ENCODE measurements around the gene ZNF827.

ZNF827 gene

GRCh38 chr4:145887241-145887991 lies 51.2 kb downstream of the ZNF827 start:
- no peak for DNase-seq

DNA sequence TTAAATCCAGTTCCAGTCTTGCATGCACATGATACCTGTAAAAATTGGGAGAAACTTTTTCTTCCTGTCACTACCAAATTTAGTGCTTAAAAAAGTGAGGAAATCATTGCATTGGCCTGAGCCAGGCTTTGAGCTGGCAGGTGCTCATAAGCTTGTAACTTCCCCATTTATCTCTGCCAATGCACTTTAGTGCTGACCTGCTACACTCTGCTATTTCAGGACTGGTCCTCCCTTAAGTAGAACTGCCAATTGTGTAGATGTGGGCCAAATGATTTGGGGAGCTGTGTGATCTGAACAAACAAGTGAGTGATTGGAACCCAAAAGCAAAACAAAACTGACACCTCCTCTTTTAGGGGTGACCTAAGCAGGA lies 51.8 kb downstream of the ZNF827 start:
- DNase-seq, result no peak

DNA sequence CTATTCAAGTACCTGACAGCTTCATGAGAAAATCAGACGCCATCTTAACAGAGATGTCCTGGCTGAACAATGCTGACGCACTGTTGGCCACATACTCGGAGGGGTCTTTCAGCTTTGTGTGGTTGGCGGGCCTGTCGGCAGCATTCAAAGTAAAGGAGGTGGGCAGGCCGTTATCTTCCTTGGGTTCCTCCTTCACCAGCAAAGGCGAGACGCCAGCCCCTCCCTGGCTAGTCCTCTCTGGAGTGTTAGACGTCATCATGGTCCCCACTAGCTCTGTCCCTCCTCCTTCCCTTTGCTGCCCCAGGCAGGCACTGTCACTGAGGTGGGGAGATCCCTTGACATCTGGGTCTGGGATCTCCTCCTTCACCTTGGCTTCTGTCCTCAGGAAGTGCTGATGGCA lies 53.0 kb downstream of the ZNF827 start:
- DNase-seq, result no peak

GRCh38 chr4:145884775-145885174 lies 53.8 kb downstream of the ZNF827 start:
- no peak for DNase-seq

DNA sequence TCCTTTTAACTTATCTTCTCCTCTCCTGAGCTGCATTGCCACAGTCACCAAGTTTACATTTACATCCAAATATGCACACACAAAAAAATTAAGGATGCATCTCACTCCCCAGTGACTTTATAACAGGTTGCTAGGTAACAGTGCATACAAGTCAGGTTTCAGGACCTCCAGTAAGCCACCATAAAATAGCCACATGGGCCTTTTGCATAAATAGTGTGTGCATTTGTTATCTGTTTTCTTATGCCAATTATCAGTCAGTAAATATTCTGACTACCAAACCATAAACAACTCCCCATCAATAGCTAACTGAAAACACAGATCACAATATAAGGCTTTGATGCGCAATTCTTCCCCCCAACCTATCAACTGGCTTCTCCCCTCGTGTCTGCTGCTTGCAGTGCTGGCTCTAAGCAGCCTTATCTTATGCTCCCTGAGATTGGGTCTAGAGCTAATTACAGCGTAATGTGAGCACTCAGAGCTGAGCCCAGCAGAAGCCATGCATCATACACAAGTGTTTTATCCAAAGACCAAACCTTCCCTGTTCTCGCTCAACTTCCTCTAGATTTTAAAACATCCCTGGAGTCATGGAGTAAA lies 55.4 kb downstream of the ZNF827 start:
- no peak for DNase-seq

GRCh38 chr4:145882604-145883003 lies 56.0 kb downstream of the ZNF827 start:
- no peak for DNase-seq

GRCh38 chr4:145881989-145882388 lies 56.6 kb downstream of the ZNF827 start:
- DNase-seq, result no peak

GRCh38 chr4:145881576-145881975 lies 57.0 kb downstream of the ZNF827 start:
- no peak for DNase-seq

DNA sequence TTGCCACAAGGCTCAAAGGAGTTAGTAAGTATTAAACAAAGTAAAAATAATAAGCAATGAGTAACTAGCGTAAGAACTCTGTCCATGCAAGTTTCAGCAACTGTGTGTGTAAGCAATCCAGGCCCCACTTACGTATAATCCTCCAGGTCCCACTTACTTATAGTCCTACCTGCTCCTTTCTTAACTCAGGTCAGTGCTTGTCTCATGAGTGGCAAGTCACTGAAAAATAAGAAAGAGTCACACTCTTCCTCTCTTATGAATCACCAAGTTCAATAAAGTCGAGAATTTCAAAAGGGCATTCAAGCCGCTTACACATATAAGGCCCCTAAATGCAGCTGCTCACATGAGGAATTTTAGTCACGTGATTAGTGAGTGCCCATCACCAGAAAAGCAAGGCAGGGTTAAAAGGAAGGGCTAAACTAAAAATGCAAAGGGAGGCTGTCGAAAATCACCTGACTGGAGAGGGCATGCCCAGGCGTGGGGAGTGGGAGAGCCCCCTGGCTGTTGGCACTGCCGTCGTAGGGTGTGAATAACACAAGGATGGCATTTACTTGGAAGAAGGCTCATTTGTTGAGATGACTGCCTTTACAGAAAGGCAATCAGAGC lies 58.2 kb downstream of the ZNF827 start:
- no peak for DNase-seq

DNA sequence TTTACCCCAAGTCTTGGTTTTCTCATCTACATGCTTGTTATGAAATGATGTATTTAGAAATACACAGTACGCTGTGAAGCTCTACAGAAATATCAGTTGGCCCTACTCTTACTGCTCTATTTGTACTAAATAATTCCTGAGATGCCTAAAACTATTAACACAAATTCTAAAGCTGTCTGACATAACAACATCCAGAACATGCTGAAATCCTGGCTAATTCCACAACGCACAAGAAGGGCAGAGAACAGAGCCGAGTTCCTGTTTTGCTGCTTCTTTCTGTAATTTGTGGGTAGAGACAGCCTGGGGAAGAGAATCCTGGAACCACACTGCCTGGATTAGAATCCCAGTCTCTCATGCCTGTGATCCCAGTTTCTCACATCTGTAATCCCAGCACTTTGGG lies 59.0 kb downstream of the ZNF827 start:
- no peak for DNase-seq

DNA sequence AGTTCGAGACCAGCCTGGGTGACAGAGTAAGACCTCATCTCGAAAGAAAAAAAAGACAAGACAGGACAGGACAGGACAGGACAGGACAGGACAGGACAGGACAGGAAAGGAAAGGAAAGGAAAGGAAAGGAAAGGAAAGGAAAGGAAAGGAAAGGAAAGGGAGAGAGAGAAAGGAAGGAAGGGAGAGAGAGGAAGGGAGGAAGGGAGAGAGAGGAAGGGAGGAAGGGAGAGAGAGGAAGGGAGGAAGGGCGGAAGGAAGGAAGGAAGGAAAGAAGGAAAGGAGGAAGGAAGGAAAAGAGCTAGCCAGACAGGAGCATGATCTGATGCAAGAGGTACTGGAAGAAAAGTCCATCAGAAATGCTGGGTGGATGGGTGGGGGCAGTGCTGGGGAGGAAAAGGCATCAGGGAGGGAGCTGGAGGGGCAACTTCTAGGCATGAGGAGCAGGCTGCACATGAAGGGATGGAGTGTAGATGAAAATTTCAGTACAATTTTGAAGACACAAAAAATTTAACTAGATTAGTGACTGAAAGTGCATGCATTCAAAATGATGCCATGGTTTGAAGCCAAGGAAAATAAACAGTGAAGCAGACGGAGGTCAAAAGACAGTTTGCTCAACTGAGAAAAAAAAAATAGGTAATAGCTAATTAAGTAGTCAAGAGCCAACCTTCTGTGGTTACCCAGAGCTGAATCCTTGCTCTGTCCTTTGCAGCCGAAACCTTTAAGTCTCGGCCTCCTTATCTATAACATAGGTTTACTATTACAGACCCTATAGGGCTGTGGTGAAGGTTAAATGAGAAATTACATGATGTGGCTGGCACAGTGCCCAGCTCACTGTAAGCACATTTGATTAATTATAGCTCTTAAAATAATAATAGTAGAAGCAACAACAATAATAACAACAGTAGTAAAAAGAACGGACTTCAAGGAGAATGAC lies 59.9 kb downstream of the ZNF827 start:
- no peak for DNase-seq

GRCh38 chr4:145876531-145877180 lies 62.0 kb downstream of the ZNF827 start:
- DNase-seq, result no peak

DNA sequence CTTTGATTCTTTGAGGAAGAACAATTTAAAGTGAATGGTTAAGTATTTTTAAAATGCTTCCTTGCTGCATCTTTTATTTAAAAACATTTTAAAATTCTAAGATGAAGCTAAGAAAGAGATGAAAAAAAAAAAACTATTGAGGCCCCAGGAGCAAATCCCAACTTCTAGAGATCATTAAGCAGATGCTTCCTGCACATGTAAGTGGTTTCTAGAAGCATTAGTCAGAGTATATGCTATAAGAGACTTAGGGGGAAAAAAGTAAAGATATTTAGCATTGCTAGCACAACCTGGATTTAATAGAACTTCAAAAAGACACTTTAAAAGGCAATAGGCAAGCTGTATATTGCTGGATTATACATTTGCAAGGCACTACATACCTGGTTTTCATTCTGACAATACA lies 64.7 kb downstream of the ZNF827 start:
- no peak for DNase-seq

- no peak for DNase-seq
These were observed 67.4 kb downstream of the ZNF827 start for GRCh38 chr4:145871209-145871608.

DNA sequence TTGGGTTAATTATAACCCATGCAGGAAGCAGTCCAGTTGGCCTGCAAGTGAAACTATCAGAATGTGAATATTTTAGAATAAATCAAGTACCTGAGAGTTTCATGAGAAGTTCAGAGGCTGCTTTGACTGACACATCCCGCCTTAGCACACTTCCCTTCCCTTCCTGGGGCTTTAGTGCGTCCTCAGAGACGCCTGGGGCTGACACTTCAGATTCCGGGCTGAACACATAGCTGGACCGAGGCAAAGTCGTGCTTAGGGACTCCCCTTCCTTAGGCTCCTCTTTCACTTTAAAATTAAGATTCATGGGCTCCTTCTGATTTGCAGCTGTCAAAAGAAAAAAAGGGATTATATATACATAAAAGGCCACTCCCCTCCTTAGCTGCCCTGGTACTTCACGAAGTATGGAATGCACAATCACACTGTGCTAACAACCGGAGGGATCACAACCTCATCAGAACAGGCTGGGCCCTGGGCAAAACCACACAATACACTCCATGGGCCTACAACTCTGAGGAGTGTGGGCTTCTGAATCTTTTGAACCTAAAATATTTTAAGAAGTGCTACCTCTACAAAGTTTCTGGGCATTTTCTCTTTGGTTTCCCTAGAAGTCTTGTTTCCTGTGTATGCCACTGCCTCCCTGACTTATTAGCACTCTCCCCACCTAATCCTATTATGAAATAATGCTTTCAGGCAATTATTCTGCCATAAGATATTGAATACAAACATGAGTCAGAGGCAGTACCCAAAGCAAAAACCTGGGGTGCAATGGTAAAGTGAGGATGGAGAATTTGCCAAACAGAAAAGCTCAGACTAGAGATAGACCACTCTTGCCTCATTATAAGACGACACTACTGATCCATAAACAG lies 68.2 kb downstream of the ZNF827 start:
- no peak for DNase-seq

- DNase-seq, result no peak
These were observed 69.8 kb downstream of the ZNF827 start for GRCh38 chr4:145868637-145869409.

DNA sequence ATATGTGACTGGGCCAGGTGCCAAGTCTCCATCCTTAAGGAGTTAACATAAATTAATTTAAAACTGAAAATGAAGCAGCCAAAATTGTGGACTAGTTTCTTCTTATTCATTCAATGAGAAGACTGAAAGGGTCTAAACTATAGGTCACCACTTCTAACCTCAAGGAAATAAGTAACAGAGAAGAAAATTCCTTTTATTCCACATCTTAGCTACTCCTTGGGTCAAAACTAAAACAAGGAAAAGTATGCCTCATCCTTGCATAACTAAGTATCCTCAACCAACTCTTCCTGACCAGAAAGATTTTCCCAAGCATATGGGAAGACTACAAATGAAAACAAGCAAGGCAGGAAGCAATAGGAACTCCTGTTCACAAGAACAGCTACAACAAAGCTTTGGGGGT lies 71.2 kb downstream of the ZNF827 start:
- DNase-seq, result no peak

GRCh38 chr4:145866991-145867390 lies 71.6 kb downstream of the ZNF827 start:
- DNase-seq, result no peak

DNA sequence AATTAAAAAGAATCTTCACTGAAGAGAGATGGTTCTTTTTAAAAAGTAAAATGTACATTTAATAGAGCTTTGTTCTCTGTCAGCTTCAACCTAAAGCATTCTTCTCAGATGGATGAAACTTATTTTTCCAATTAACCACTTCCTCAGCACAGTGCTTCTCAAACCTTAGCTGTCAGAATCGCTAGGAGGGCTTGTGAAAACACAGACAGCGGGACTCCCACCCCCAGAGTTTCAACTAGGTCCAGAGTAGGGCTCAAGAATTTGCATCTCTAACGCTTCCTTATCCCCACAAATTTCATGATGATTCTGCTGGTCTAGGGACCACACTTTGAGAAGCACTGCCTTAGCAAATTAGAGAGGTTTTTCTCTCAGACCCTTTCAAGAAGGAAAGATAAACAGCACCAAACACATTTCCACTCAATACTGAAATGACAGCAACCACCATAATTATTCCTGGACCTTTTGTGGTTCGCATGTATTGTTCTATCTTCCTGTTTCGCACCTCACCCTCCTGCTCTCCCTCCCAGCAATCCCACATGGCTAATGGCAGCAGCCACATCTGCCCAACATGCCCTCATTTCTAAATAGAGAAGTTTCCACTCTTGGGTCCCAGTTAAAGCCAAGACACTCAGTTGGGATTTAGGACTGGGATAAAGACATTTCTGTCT lies 73.2 kb downstream of the ZNF827 start:
- no peak for DNase-seq

DNA sequence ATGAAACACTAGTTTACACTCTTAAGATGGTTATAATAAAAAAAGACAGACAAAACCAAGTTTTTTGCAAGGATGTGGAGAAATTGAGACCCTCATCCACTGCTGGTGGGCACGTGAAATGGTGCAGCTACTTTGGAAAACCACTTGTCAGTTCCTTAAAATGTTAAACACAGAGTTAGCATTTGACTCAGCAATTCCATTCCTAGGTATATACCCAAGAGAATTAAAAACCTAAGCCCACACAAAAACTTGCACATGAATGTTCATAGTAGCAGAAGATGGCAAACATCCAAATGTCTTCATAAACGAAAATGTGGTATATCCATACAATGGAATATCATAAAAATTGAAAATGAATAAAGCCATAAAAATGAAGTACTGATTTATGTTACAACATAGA lies 75.4 kb downstream of the ZNF827 start:
- no peak for DNase-seq

Data from CD4-positive, alpha-beta T cell treated with Interleukin-21 for 1 hour (primary cell).